ENCODE results near the gene USP32.

- TF ChIP-seq POLR2A (IDR thresholded peaks at IDR 0.05; ENCODE audit: low read depth, low read length) (no peak), POLR2AphosphoS5 (IDR thresholded peaks at IDR 0.05; ENCODE audit: low read depth, low read length) (no peak)
Measured at GRCh38 chr17:60230358-60230757, 161.6 kb downstream of the USP32 start.

Measured in GM12892 (cell line).